Activated B cell treated with CpG ODN at 0.5 μM for 24 hours (primary cell): ENCODE data around the gene MAP2K6. TPM values are rescaled to one million over a fixed set of nuclear protein-coding genes. Genes with fewer than 3 reads are reported as not detected.

Experiments
- ATAC-seq: fragments of 200-7000 bp; cut with Tn5 transposase; one replicate; pipeline ENCODE4 v1.10.0; 2021; ENCODE audit warnings: low read depth, mild to moderate bottlenecking, moderate library complexity
- CTCF ChIA-PET: fragments of 350-600 bp; sonication (Branson Sonifier 250); formaldehyde crosslinking; loops from one replicate; lab custom pipeline; 2021; ENCODE audit warnings: antibody characterized with exemption; lab: Charles Lee
- POLR2A ChIA-PET: fragments of 350-600 bp; sonication (Branson Sonifier 250); formaldehyde crosslinking; loops from one replicate; lab custom pipeline; 2021; ENCODE audit warnings: antibody characterized with exemption; lab: Charles Lee
- DNase-seq: peaks from one replicate; pipeline ENCODE4 v3.0.0; 2022
- H3K27ac Mint-ChIP-seq: one replicate; pipeline ENCODE4 v1.8.0; 2020; ENCODE audit warnings: mixed read lengths
- H3K27me3 Mint-ChIP-seq: one replicate; pipeline ENCODE4 v1.8.0; 2021; ENCODE audit warnings: mixed read lengths
- H3K36me3 Mint-ChIP-seq: one replicate; pipeline ENCODE4 v1.8.0; 2021; ENCODE audit warnings: low read depth, mixed read lengths
- H3K4me1 Mint-ChIP-seq: one replicate; pipeline ENCODE4 v1.8.0; 2021; ENCODE audit warnings: mixed read lengths
- H3K4me3 Mint-ChIP-seq: one replicate; pipeline ENCODE4 v1.8.0; 2020; ENCODE audit warnings: mild to moderate bottlenecking, mixed read lengths
- H3K9me3 Mint-ChIP-seq: one replicate; pipeline ENCODE4 v1.8.0; 2020; ENCODE audit warnings: mixed read lengths
- intact Hi-C: fragments of 100-400 bp; cut with micrococcal nuclease; formaldehyde crosslinking; loops from one replicate; pipeline ENCODE4 v1.15.1; 2024
- total RNA-seq: library from RNA; stranded (reverse); gene quantifications from 2 replicates; pipeline ENCODE4 v1.2.3, GENCODE V29; 2022
- TF ChIP-seq, protein P1 (sequence below): fragments of 200-600 bp; IDR thresholded peaks from one replicate; pipeline ENCODE4 v1.8.0; 2022; ENCODE audit warnings: antibody characterized with exemption, mild to moderate bottlenecking

The MAP2K6 gene
- total RNA-seq, 1 donor from 2014 or later: 2.9 TPM

DNA sequence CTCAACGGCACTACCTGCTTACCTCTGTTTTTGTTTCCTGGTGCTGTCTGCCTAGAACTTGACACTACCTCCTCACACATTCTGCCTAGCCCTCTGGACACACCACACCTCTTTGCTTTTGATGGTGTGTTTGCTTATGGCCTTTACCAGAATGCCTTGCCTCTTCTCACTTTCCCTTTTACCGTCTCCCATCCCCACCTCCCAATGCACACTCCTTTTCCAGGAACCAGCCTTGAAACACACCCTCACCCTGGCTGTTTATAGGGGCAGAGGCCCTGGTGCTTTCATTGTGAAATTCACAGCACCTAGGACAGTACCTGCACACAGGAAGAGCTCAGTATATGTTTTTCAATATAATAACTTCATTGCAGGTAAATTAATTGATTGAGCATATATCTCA lies 56.2 kb downstream of the MAP2K6 start:
- no peaks in the 10 kb centered on the region for H3K4me1 Mint-ChIP-seq
- DNase-seq: no peak
- H3K4me3 Mint-ChIP-seq: no peak overlapping the region
- POLR2A ChIA-PET: no interaction called here
- TF ChIP-seq, protein P1, sequence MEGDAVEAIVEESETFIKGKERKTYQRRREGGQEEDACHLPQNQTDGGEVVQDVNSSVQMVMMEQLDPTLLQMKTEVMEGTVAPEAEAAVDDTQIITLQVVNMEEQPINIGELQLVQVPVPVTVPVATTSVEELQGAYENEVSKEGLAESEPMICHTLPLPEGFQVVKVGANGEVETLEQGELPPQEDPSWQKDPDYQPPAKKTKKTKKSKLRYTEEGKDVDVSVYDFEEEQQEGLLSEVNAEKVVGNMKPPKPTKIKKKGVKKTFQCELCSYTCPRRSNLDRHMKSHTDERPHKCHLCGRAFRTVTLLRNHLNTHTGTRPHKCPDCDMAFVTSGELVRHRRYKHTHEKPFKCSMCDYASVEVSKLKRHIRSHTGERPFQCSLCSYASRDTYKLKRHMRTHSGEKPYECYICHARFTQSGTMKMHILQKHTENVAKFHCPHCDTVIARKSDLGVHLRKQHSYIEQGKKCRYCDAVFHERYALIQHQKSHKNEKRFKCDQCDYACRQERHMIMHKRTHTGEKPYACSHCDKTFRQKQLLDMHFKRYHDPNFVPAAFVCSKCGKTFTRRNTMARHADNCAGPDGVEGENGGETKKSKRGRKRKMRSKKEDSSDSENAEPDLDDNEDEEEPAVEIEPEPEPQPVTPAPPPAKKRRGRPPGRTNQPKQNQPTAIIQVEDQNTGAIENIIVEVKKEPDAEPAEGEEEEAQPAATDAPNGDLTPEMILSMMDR: no peak
- H3K36me3 Mint-ChIP-seq: peaks cover 2% of the 10 kb centered on the region
- CTCF ChIA-PET: no interaction called here
- intact Hi-C loops: no loop called here
- H3K9me3 Mint-ChIP-seq: no peaks in the 10 kb centered on the region
- H3K27ac Mint-ChIP-seq: no peak overlapping the region
- H3K27me3 Mint-ChIP-seq: no peaks in the 10 kb centered on the region
- ATAC-seq: no peak

DNA sequence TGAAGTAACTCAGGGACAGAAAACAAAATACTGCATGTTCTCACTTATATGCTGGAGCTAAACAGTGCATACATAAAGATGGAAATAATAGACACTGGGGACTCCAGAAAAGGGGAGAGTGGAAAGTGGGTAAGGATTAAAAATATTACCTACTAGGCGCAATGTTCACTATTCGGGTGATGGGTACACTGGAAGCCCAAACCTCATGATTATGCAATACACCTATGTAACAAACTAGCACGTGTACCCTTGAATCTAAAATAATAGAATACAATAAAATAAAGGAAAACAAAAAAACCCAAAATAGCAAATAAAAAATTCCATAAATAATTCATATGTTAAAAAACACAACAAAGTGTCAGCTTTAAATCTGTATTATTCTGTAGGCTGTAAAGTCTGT lies 56.9 kb downstream of the MAP2K6 start:
- Mint-ChIP-seq H3K27me3 (no peaks in the 10 kb centered on the region), H3K27ac (no peak overlapping the region), H3K9me3 (no peaks in the 10 kb centered on the region), H3K36me3 (peaks cover 2% of the 10 kb centered on the region), H3K4me3 (no peak overlapping the region), H3K4me1 (no peaks in the 10 kb centered on the region)
- CTCF ChIA-PET: no interaction called here
- ATAC-seq (no peak), DNase-seq (no peak)
- TF ChIP-seq, protein P1: no peak
- intact Hi-C loops: no loop called here
- POLR2A ChIA-PET: no interaction called here

DNA sequence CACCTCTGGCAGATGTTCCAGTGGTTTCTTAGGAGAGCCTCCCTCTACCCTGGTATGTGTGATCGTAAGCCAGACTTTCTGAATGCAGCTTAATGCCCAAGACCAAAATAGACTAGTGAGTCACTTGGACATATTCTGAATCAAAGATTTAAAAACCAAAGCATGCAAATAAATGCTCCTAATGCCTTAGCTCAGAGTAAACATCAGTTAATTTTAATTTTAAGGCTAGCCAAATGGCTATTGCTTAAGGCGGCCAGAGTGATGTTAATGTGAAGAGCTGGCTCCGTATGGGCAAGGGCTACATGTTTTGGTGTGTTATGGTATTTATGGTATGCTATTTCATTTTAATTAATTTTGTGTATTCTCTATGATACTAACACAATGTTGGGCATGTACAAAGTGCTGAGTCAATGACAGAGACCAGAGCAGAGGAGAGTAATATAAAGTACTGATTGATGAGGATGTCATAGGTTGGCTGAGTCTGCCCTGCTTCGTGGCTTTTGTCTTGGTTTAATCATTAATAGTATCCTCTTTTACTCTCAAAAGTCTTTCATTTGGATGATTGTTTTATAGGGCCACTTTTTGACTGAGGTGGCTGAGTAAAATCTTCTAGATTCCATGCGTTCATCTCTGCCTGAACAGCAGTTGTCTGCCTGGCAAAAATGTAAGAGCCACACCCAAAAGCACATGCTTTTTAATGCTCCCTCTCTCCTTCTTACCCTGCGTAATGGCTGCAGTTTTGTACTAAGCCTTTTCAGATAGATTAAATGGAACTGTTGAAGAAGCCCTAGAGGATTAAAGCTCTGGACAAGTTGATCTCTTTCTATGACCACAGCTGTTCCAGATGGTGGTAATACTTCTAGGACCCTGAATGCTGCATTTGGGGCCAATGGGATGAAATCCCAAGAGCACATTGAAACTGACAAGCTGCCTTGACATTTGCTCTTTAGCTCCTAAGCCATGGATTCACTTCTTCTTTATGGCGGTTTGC lies 59.6 kb downstream of the MAP2K6 start:
- DNase-seq (no peak), ATAC-seq (no peak)
- H3K36me3 Mint-ChIP-seq: peaks cover 2% of the 10 kb centered on the region
- TF ChIP-seq, protein P1: no peak
- ChIA-PET CTCF (no interaction called here), POLR2A (no interaction called here)
- intact Hi-C loops: no loop called here
- no peaks in the 10 kb centered on the region for H3K9me3 Mint-ChIP-seq
- H3K4me1 Mint-ChIP-seq: peaks cover 6% of the 10 kb centered on the region
- H3K27me3 Mint-ChIP-seq: no peaks in the 10 kb centered on the region
- H3K4me3 Mint-ChIP-seq: no peak overlapping the region
- H3K27ac Mint-ChIP-seq: no peak overlapping the region

DNA sequence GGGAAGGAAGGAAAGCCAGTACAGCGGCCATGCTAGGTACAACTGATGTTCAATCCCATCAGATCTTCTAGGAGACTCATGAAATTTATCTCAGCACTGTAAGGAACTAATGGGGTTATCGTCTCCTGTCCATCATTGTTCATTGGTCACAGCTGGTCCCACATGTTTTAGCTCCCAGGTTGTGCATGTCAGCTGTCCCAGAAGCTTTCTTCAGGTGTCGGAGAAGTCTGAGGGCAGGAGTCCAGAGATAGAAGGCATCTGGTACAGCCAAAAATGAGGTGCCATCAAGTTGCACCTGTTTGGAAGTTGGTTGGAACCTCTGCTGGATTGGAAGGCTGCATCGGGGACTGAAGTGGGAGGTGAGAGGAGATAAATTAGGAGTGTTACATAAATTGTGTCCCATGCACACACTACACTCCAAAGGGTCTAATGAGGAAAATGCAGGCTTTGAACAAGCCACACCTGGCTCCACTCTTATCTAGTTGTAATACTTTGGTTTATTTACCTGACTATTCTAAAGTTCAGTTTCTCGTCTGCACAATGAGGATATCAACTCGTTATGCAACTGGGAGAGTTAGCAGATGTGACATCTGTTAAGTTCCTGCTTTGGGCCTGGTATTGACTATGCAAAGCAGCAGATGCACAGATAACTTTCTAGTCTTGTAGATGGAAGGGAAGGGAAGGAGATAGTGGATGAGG lies 62.9 kb downstream of the MAP2K6 start:
- Mint-ChIP-seq H3K27me3 (no peaks in the 10 kb centered on the region), H3K36me3 (peaks cover 2% of the 10 kb centered on the region), H3K4me3 (no peak overlapping the region), H3K27ac (no peak overlapping the region), H3K9me3 (no peaks in the 10 kb centered on the region), H3K4me1 (peaks cover 6% of the 10 kb centered on the region)
- POLR2A ChIA-PET: no interaction called here
- DNase-seq: no peak
- intact Hi-C loops: no loop called here
- no peak for ATAC-seq
- CTCF ChIA-PET: no interaction called here
- TF ChIP-seq, protein P1: no peak

DNA sequence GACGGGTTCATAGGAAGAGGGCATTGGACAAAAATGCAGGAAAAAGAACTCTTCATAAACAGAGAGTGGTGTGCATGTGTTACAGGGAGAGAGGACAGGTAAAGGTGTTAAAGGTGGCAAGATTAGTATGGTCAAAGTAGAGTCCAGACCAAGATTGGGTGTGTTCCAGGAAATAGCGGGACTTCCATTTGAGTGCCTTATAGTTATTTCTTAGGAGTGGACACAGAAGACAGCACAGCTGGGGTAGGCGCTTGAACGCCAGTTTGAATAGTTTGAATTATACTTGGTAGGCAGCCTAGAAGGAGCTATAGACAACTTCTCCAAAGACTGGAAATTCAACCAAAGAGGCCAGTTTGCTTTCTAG lies 63.4 kb downstream of the MAP2K6 start:
- no peaks in the 10 kb centered on the region for H3K27me3 Mint-ChIP-seq
- H3K4me3 Mint-ChIP-seq: no peak overlapping the region
- peaks cover 6% of the 10 kb centered on the region for H3K4me1 Mint-ChIP-seq
- ChIA-PET CTCF (no interaction called here), POLR2A (no interaction called here)
- no peak for DNase-seq
- H3K27ac Mint-ChIP-seq: no peak overlapping the region
- peaks cover 2% of the 10 kb centered on the region for H3K36me3 Mint-ChIP-seq
- TF ChIP-seq, protein P1: no peak
- no peaks in the 10 kb centered on the region for H3K9me3 Mint-ChIP-seq
- no peak for ATAC-seq
- intact Hi-C loops: no loop called here
